Mesendoderm (in vitro differentiated cells): Measurements from ENCODE around the gene NEUROG1.

Experiments
- DNase-seq: peaks from one replicate; pipeline ENCODE4 v3.0.0; 2013
- H2AK5ac ChIP-seq: 2 replicates; pipeline ENCODE4 v1.6.1; 2013; ENCODE audit warnings: low read length, inconsistent platforms
- H2BK120ac ChIP-seq: 2 replicates; pipeline ENCODE4 v1.6.1; 2013; ENCODE audit warnings: low read depth, mild to moderate bottlenecking, low read length, moderate library complexity, mixed read lengths
- H2BK15ac ChIP-seq: replicated peaks from 2 replicates; pipeline ENCODE4 v1.6.1; 2013; ENCODE audit warnings: low read depth, mild to moderate bottlenecking, moderate library complexity
- H2BK5ac ChIP-seq: 2 replicates; pipeline ENCODE4 v1.6.1; 2013; ENCODE audit warnings: low read length, inconsistent platforms
- H3K18ac ChIP-seq: 2 replicates; pipeline ENCODE4 v1.6.1; 2013; ENCODE audit warnings: mild to moderate bottlenecking, low read length, mixed read lengths
- H3K23ac ChIP-seq: one replicate; pipeline ENCODE4 v1.6.1; 2013; ENCODE audit warnings: low read length
- H3K27ac ChIP-seq: 2 replicates; pipeline ENCODE4 v1.5.1; 2013; ENCODE audit warnings: low read depth, mild to moderate bottlenecking, inconsistent platforms, low read length, moderate library complexity
- H3K27me3 ChIP-seq: 2 replicates; pipeline ENCODE4 v1.6.1; 2013; ENCODE audit warnings: low read length, control low read depth, mild to moderate bottlenecking, inconsistent platforms; ENCODE audit not compliant: insufficient read depth, poor library complexity
- H3K36me3 ChIP-seq: 2 replicates; pipeline ENCODE4 v1.6.1; 2013; ENCODE audit warnings: low read length, inconsistent platforms; ENCODE audit not compliant: control insufficient read depth, insufficient read depth
- H3K4ac ChIP-seq: one replicate; pipeline ENCODE4 v1.6.1; 2013; ENCODE audit warnings: low read depth, mild to moderate bottlenecking, low read length, moderate library complexity
- H3K4me1 ChIP-seq: 2 replicates; pipeline ENCODE4 v1.6.1; 2013; ENCODE audit warnings: low read depth, low read length, inconsistent platforms; ENCODE audit not compliant: control insufficient read depth
- H3K4me2 ChIP-seq: 2 replicates; pipeline ENCODE4 v1.6.1; 2013; ENCODE audit warnings: low read length
- H3K4me3 ChIP-seq: 2 replicates; pipeline ENCODE4 v1.5.1; 2013; ENCODE audit warnings: mild to moderate bottlenecking, low read length
- H3K56ac ChIP-seq: one replicate; pipeline ENCODE4 v1.6.1; 2013; ENCODE audit warnings: low read length
- H3K79me1 ChIP-seq: 2 replicates; pipeline ENCODE4 v1.6.1; 2013; ENCODE audit warnings: low read length, inconsistent platforms
- H3K79me2 ChIP-seq: 2 replicates; pipeline ENCODE4 v1.6.1; 2013; ENCODE audit warnings: mild to moderate bottlenecking, low read length; ENCODE audit not compliant: control insufficient read depth, insufficient read depth
- H3K9ac ChIP-seq: 2 replicates; pipeline ENCODE4 v1.6.1; 2013; ENCODE audit warnings: low read length, inconsistent platforms
- H4K5ac ChIP-seq: one replicate; pipeline ENCODE4 v1.6.1; 2013; ENCODE audit warnings: low read length
- H4K8ac ChIP-seq: one replicate; pipeline ENCODE4 v1.6.1; 2013; ENCODE audit warnings: low read depth, mild to moderate bottlenecking, control low read depth, low read length, moderate library complexity
- WGBS: extraction: QIAGEN DNeasy Blood & Tissue Kit; methylation state at CpG from one replicate; pipeline ENCODE4 v1.1.7; 2013; ENCODE audit warnings: low lambda C conversion rate, missing lambda C conversion rate; ENCODE audit not compliant: insufficient coverage; ENCODE audit errors: extremely low coverage; 5-methylcytosine and 5-hydroxymethylcytosine counted together

Gene NEUROG1

GRCh38 chr5:135553688-135554462 lies 18.1 kb upstream of the NEUROG1 start:
- DNase-seq = peak; percentile 75
- Histone ChIP-seq H3K56ac (no peak overlapping the region), H3K27me3 (peaks cover 11% of the 10 kb centered on the region)

GRCh38 chr5:135551593-135552447 lies 16.1 kb upstream of the NEUROG1 start:
- Histone ChIP-seq H3K23ac (no peak overlapping the region), H3K79me1 (no peaks in the 10 kb centered on the region), H3K79me2 (no peaks in the 10 kb centered on the region), H3K27me3 (peaks cover 27% of the 10 kb centered on the region), H2BK5ac (no peak overlapping the region), H3K56ac (no peak overlapping the region), H3K27ac (no peak overlapping the region), H3K9ac (no peak overlapping the region), H3K4me3 (no peak overlapping the region), H3K4ac (no peak overlapping the region), H2BK120ac (no peak overlapping the region), H2AK5ac (no peak overlapping the region), H3K4me1 (no peaks in the 10 kb centered on the region), H3K4me2 (no peak overlapping the region), H2BK15ac (no peak overlapping the region), H3K18ac (no peak overlapping the region), H3K36me3 (no peaks in the 10 kb centered on the region), H4K5ac (no peak overlapping the region), H4K8ac (no peak overlapping the region)
- peak; percentile 78 for DNase-seq
- no CpG with 5 or more reads among the region's 15 CpGs for WGBS

More at GRCh38 chr5:135553688-135554462, 18.1 kb upstream of the NEUROG1 start:
- no peaks in the 10 kb centered on the region for H3K4me1 ChIP-seq
- H3K9ac ChIP-seq = no peak overlapping the region
- H3K79me1 ChIP-seq = no peaks in the 10 kb centered on the region
- no peak overlapping the region for H3K4ac ChIP-seq
- H2BK120ac ChIP-seq = no peak overlapping the region
- no peaks in the 10 kb centered on the region for H3K36me3 ChIP-seq
- H3K79me2 ChIP-seq = no peaks in the 10 kb centered on the region
- H3K27ac ChIP-seq = no peak overlapping the region
- no peak overlapping the region for H3K23ac ChIP-seq
- H2AK5ac ChIP-seq = no peak overlapping the region
- H4K8ac ChIP-seq = no peak overlapping the region
- no peak overlapping the region for H2BK15ac ChIP-seq
- WGBS = no CpG with 5 or more reads among the region's 8 CpGs
- H3K4me3 ChIP-seq = no peak overlapping the region
- no peak overlapping the region for H3K4me2 ChIP-seq
- H2BK5ac ChIP-seq = no peak overlapping the region
- H4K5ac ChIP-seq = no peak overlapping the region
- no peak overlapping the region for H3K18ac ChIP-seq

GRCh38 chr5:135549413-135549812 lies 13.6 kb upstream of the NEUROG1 start:
- Histone ChIP-seq H2BK15ac (no peak overlapping the region), H3K4me2 (no peak overlapping the region), H3K56ac (no peak overlapping the region), H3K4me3 (no peak overlapping the region), H3K79me1 (no peaks in the 10 kb centered on the region), H4K8ac (no peak overlapping the region), H3K18ac (no peak overlapping the region), H3K4ac (no peak overlapping the region), H3K27me3 (peaks cover 51% of the 10 kb centered on the region), H3K9ac (no peak overlapping the region), H2BK120ac (no peak overlapping the region), H3K79me2 (no peaks in the 10 kb centered on the region), H2AK5ac (no peak overlapping the region), H3K36me3 (no peaks in the 10 kb centered on the region), H3K27ac (no peak overlapping the region), H3K23ac (no peak overlapping the region), H4K5ac (no peak overlapping the region), H3K4me1 (no peaks in the 10 kb centered on the region), H2BK5ac (no peak overlapping the region)
- DNase-seq = no peak
- no CpG with 5 or more reads among the region's 4 CpGs for WGBS

- H3K79me1 ChIP-seq = no peaks in the 10 kb centered on the region
- no peaks in the 10 kb centered on the region for H3K36me3 ChIP-seq
- no peak overlapping the region for H2BK5ac ChIP-seq
- H3K27ac ChIP-seq = no peak overlapping the region
- no peak overlapping the region for H3K23ac ChIP-seq
- H3K4me1 ChIP-seq = no peaks in the 10 kb centered on the region
- H3K4ac ChIP-seq = no peak overlapping the region
- no peak overlapping the region for H2BK15ac ChIP-seq
- no CpG with 5 or more reads among the region's 8 CpGs for WGBS
- no peak for DNase-seq
- H3K27me3 ChIP-seq = peaks cover 65% of the 10 kb centered on the region
- H4K8ac ChIP-seq = no peak overlapping the region
- no peak overlapping the region for H3K9ac ChIP-seq
- no peak overlapping the region for H3K56ac ChIP-seq
- no peak overlapping the region for H3K18ac ChIP-seq
- H3K4me2 ChIP-seq = no peak overlapping the region
- H4K5ac ChIP-seq = no peak overlapping the region
- H3K79me2 ChIP-seq = no peaks in the 10 kb centered on the region
- H3K4me3 ChIP-seq = no peak overlapping the region
- no peak overlapping the region for H2BK120ac ChIP-seq
- H2AK5ac ChIP-seq = no peak overlapping the region
Observed at GRCh38 chr5:135547590-135548254, 12.0 kb upstream of the NEUROG1 start.

GRCh38 chr5:135546912-135547311 lies 11.1 kb upstream of the NEUROG1 start:
- H3K4me3 ChIP-seq = no peak overlapping the region
- no peak overlapping the region for H2BK15ac ChIP-seq

More at GRCh38 chr5:135546912-135547311, 11.1 kb upstream of the NEUROG1 start:
- no peaks in the 10 kb centered on the region for H3K36me3 ChIP-seq
- no peak overlapping the region for H3K18ac ChIP-seq
- peaks cover 73% of the 10 kb centered on the region for H3K27me3 ChIP-seq
- no peaks in the 10 kb centered on the region for H3K4me1 ChIP-seq
- WGBS = no CpG with 5 or more reads among the region's 4 CpGs
- no peak overlapping the region for H3K23ac ChIP-seq
- no peaks in the 10 kb centered on the region for H3K79me2 ChIP-seq
- H2BK120ac ChIP-seq = no peak overlapping the region
- H3K79me1 ChIP-seq = no peaks in the 10 kb centered on the region
- H4K5ac ChIP-seq = no peak overlapping the region
- H3K4ac ChIP-seq = no peak overlapping the region
- H4K8ac ChIP-seq = no peak overlapping the region
- H3K27ac ChIP-seq = no peak overlapping the region
- H3K9ac ChIP-seq = no peak overlapping the region
- H2AK5ac ChIP-seq = no peak overlapping the region
- no peak overlapping the region for H3K4me2 ChIP-seq
- H2BK5ac ChIP-seq = no peak overlapping the region
- no peak for DNase-seq
- no peak overlapping the region for H3K56ac ChIP-seq
